OCI-LY1 (cell line): ENCODE measurements around the gene HSPA4.
"Not testable (repeated sequence)": the region's sequence is repeated elsewhere in the genome, so short reads cannot be mapped to it uniquely, and the experiment has no call there.

Experiments
- H2AFZ ChIP-seq: fragments of 200-600 bp; sonication (generic), shearing (Covaris generic); 2 replicates; pipeline ENCODE4 v1.6.0; 2014; ENCODE audit warnings: antibody characterized with exemption, mild to moderate bottlenecking, low read length
- H3F3A ChIP-seq: fragments of 200-600 bp; sonication (generic), shearing (Covaris generic); 2 replicates; pipeline ENCODE4 v1.6.0; 2014; ENCODE audit warnings: mild to moderate bottlenecking, antibody characterized with exemption, low read length, moderate library complexity; ENCODE audit not compliant: insufficient read depth
- H3K27ac ChIP-seq: fragments of 200-600 bp; sonication (generic); 2 replicates; pipeline ENCODE4 v1.5.1; 2014; ENCODE audit warnings: low read length, mixed run types, mild to moderate bottlenecking, low read depth; ENCODE audit not compliant: poor library complexity, severe bottlenecking
- H3K27me3 ChIP-seq: fragments of 200-600 bp; sonication (generic); 2 replicates; pipeline ENCODE4 v1.6.0; 2014; ENCODE audit warnings: antibody characterized with exemption, mild to moderate bottlenecking, low read length, moderate library complexity; ENCODE audit not compliant: insufficient read depth
- H3K36me3 ChIP-seq: fragments of 200-600 bp; sonication (generic); 2 replicates; pipeline ENCODE4 v1.6.1; 2014; ENCODE audit warnings: mild to moderate bottlenecking, antibody characterized with exemption, low read length, moderate library complexity, mixed read lengths; ENCODE audit not compliant: insufficient read depth
- H3K4me1 ChIP-seq: fragments of 200-600 bp; sonication (generic); 2 replicates; pipeline ENCODE4 v1.5.1; 2014; ENCODE audit warnings: mild to moderate bottlenecking, low read length, moderate library complexity; ENCODE audit not compliant: insufficient read depth, severe bottlenecking
- H3K4me2 ChIP-seq: fragments of 200-600 bp; sonication (generic), shearing (Covaris generic); 2 replicates; pipeline ENCODE4 v1.6.1; 2014; ENCODE audit warnings: low read length
- H3K4me3 ChIP-seq: fragments of 200-600 bp; sonication (generic); 2 replicates; pipeline ENCODE4 v1.5.1; 2014; ENCODE audit warnings: low read length, low read depth, mild to moderate bottlenecking, mixed read lengths; ENCODE audit not compliant: poor library complexity, severe bottlenecking
- H3K79me2 ChIP-seq: fragments of 200-600 bp; shearing (Covaris generic); 2 replicates; pipeline ENCODE4 v1.6.1; 2016; ENCODE audit warnings: mixed run types, low read length, mixed read lengths; ENCODE audit not compliant: insufficient read depth
- H3K9ac ChIP-seq: fragments of 200-600 bp; sonication (generic), shearing (Covaris generic); 2 replicates; pipeline ENCODE4 v1.6.1; 2014; ENCODE audit warnings: mild to moderate bottlenecking, low read length, mixed read lengths
- H3K9me2 ChIP-seq: fragments of 200-600 bp; sonication (generic), shearing (Covaris generic); 2 replicates; pipeline ENCODE4 v1.6.1; 2014; ENCODE audit warnings: low read depth, mild to moderate bottlenecking, low read length, mixed read lengths
- H3K9me3 ChIP-seq: fragments of 200-600 bp; shearing (Covaris generic); 2 replicates; pipeline ENCODE4 v1.6.1; 2014; ENCODE audit warnings: low read length, mixed read lengths
- H4K20me1 ChIP-seq: fragments of 200-600 bp; sonication (generic), shearing (Covaris generic); 2 replicates; pipeline ENCODE4 v1.6.0; 2016; ENCODE audit warnings: mild to moderate bottlenecking, low read length; ENCODE audit not compliant: insufficient read depth
- EZH2 ChIP-seq: fragments of 200-600 bp; sonication (generic), shearing (Covaris generic); IDR thresholded peaks from 2 replicates; pipeline ENCODE4 v1.8.0; 2017; ENCODE audit warnings: borderline replicate concordance, mixed run types, mild to moderate bottlenecking, antibody characterized with exemption, low read length, moderate library complexity, mixed read lengths
- TF ChIP-seq, protein P1 (sequence below): fragments of 200-600 bp; sonication (generic), shearing (Covaris generic); IDR thresholded peaks from 2 replicates; pipeline ENCODE4 v1.5.1; 2017; ENCODE audit warnings: mild to moderate bottlenecking, antibody characterized with exemption, low read length, moderate library complexity, mixed read lengths

The HSPA4 gene

DNA sequence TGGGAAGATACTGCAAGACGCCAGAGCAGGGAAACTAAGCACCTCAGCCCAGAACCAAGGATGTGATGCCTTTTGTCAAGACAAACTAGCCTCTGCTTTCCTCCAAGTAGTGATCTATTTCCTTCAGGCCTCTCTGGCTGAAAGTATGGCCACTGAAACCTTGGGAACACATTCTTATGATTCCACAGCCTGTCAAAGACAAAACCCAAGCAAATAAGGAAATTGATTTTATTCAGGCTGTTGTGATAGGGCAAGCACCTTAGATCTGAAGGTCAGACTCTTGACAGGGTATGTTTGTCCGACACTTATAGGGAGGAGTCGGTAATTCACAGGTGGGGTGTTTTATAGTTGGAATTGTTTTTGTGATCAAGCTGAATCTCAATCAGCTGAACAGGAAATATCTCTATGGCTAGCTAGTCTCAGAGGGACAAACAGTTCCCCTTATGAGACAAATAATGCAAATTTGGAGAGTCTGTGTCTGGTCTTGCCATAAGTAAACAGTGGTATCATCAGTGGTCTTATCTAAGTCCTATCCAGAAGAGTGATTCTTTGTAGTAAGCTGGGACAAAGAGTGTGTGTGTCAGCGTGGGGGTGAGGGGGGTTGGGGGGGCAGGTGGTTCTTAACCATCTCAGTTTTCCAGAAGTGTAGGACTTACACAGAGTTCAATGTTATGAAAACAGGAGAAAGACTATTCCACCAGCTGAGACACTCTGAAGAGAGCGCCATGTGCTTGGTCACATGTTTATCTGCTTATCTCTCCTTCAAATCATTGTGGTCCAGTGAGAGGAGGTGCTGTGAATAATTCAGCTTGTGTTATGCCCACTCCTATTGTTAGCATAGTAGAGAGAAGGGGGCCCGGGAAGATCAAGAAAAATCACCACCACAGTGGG lies 18.7 kb upstream of the HSPA4 start:
- no peaks in the 10 kb centered on the region for H3K36me3 ChIP-seq
- H4K20me1 ChIP-seq = no peaks in the 10 kb centered on the region
- H3K9ac ChIP-seq = peak overlapping the region; percentile 25; the same call in 1 of the 2 replicates
- H3K4me2 ChIP-seq = peak overlapping the region; percentile 47; the same call in 1 of the 2 replicates
- H3K27me3 ChIP-seq = no peaks in the 10 kb centered on the region
- no peak overlapping the region for H3K4me3 ChIP-seq
- peaks cover 50% of the 10 kb centered on the region for H3K4me1 ChIP-seq
- peak overlapping the region; percentile 43 for H2AFZ ChIP-seq
- H3K9me2 ChIP-seq = no peaks in the 10 kb centered on the region
- no peaks in the 10 kb centered on the region for H3K79me2 ChIP-seq
- TF ChIP-seq, protein P1, sequence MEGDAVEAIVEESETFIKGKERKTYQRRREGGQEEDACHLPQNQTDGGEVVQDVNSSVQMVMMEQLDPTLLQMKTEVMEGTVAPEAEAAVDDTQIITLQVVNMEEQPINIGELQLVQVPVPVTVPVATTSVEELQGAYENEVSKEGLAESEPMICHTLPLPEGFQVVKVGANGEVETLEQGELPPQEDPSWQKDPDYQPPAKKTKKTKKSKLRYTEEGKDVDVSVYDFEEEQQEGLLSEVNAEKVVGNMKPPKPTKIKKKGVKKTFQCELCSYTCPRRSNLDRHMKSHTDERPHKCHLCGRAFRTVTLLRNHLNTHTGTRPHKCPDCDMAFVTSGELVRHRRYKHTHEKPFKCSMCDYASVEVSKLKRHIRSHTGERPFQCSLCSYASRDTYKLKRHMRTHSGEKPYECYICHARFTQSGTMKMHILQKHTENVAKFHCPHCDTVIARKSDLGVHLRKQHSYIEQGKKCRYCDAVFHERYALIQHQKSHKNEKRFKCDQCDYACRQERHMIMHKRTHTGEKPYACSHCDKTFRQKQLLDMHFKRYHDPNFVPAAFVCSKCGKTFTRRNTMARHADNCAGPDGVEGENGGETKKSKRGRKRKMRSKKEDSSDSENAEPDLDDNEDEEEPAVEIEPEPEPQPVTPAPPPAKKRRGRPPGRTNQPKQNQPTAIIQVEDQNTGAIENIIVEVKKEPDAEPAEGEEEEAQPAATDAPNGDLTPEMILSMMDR = no peak
- no peak for TF ChIP-seq EZH2
- H3F3A ChIP-seq = no peaks in the 10 kb centered on the region
- H3K9me3 ChIP-seq = no peaks in the 10 kb centered on the region
- H3K27ac ChIP-seq = peak overlapping the region; percentile 92

DNA sequence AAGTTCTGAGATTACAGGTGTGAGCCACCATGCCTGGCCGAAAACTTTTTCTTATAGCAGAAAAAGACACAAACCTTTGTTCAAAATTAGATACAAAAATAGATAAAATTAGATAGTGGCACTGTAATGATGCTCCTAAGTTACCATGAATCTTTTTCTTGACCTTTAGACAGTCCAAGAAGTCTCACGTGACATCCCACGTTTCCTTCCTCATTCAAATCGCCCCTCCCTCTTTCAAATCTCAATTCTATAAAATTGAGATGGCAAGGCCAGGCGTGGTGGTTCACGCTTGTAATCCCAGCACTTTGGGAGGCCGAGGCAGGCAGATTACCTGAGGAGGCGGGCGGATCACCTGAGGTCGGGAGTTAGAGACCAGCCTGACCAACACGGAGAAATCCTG lies 17.7 kb upstream of the HSPA4 start:
- H3K27ac ChIP-seq = peak overlapping the region; percentile 92
- H2AFZ ChIP-seq = no peak overlapping the region

DNA sequence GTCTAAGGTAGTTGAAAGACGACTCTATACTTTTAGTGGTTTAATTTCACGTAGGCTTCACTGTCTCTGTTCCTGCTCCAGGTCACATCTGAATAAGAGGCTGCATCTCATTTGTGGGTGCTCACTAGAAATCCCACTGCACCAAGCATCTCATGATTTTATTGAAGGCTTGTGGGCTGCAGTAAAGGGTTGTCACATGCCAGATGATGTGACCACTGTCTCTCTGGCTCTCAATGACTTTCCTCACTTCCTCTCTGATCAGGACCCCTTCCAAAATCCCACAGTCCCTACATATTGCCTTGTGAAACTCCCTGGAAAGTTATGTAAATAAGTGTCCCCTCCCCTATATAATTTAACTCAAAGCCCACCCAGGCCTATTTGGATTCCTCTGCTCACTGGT lies 16.6 kb upstream of the HSPA4 start:
- no peaks in the 10 kb centered on the region for H3K27me3 ChIP-seq
- H2AFZ ChIP-seq = no peak overlapping the region
- no peak overlapping the region for H3K4me2 ChIP-seq
- H3K9me2 ChIP-seq = no peaks in the 10 kb centered on the region
- H4K20me1 ChIP-seq = no peaks in the 10 kb centered on the region
- no peaks in the 10 kb centered on the region for H3K36me3 ChIP-seq
- H3K4me3 ChIP-seq = no peak overlapping the region
- H3K9me3 ChIP-seq = no peaks in the 10 kb centered on the region
- no peaks in the 10 kb centered on the region for H3K79me2 ChIP-seq
- TF ChIP-seq, protein P1 = no peak
- TF ChIP-seq EZH2 = no peak
- H3F3A ChIP-seq = no peaks in the 10 kb centered on the region
- H3K4me1 ChIP-seq = peaks cover 42% of the 10 kb centered on the region
- H3K27ac ChIP-seq = peak overlapping the region; percentile 92
- no peak overlapping the region for H3K9ac ChIP-seq

More for the DNA sequence above, 17.7 kb upstream of the HSPA4 start:
- peaks cover 50% of the 10 kb centered on the region for H3K4me1 ChIP-seq
- H3K9me2 ChIP-seq = no peaks in the 10 kb centered on the region
- TF ChIP-seq EZH2 = no peak
- TF ChIP-seq, protein P1 = no peak
- H3K4me3 ChIP-seq = no peak overlapping the region
- H3F3A ChIP-seq = no peaks in the 10 kb centered on the region
- H3K79me2 ChIP-seq = no peaks in the 10 kb centered on the region
- H3K4me2 ChIP-seq = no peak overlapping the region
- H3K9me3 ChIP-seq = no peaks in the 10 kb centered on the region
- H3K9ac ChIP-seq = no peak overlapping the region; the same call in 1 of the 2 replicates
- no peaks in the 10 kb centered on the region for H4K20me1 ChIP-seq
- no peaks in the 10 kb centered on the region for H3K27me3 ChIP-seq
- H3K36me3 ChIP-seq = no peaks in the 10 kb centered on the region

DNA sequence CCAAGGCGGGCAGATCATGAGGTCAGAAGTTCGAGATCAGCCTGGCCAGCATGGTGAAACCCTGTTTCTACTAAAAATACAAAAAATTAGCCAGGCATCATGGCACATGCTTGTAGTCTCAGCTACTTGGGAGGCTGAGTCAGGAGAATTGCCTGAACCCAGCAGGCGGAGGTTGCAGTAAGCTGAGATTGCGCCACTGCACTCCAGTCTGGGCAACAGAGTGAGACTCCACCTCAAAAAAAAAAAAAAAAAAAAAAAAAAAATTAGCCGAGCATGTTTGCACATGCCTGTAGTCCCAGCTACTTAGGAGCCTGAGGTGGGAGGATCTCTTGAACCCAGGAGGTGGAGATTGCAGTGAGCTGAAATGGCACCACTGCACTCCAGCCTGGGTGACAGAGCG lies 15.1 kb upstream of the HSPA4 start:
- H3K4me1 ChIP-seq = peaks cover 46% of the 10 kb centered on the region
- H3K27ac ChIP-seq, H3K36me3 ChIP-seq, H3K79me2 ChIP-seq, H3K9me2 ChIP-seq, H3F3A ChIP-seq, H3K4me2 ChIP-seq, H3K4me3 ChIP-seq, H3K27me3 ChIP-seq, H3K9ac ChIP-seq, H2AFZ ChIP-seq, H3K9me3 ChIP-seq, H4K20me1 ChIP-seq: not testable (repeated sequence)
